HFFc6 (cell line): ENCODE data around the gene DDX60. TPM values are rescaled to one million over a fixed set of nuclear protein-coding genes. Genes with fewer than 3 reads are reported as not detected.

Experiments used
- DNase-seq: peaks from one replicate; pipeline ENCODE4 v3.0.0-alpha.2; 2018
- H3K27ac Mint-ChIP-seq: 2 replicates; pipeline ENCODE4 v1.8.0; 2020; ENCODE audit warnings: mild to moderate bottlenecking, mixed read lengths
- H3K27me3 Mint-ChIP-seq: 2 replicates; pipeline ENCODE4 v1.8.0; 2021; ENCODE audit warnings: mild to moderate bottlenecking, moderate library complexity, mixed read lengths; ENCODE audit not compliant: insufficient read depth
- H3K36me3 Mint-ChIP-seq: 2 replicates; pipeline ENCODE4 v1.8.0; 2021; ENCODE audit warnings: low read depth, mixed read lengths
- H3K4me1 Mint-ChIP-seq: 2 replicates; pipeline ENCODE4 v1.8.0; 2020; ENCODE audit warnings: low read depth, mixed read lengths
- H3K4me3 Mint-ChIP-seq: 2 replicates; pipeline ENCODE4 v1.8.0; 2020; ENCODE audit warnings: mild to moderate bottlenecking, moderate library complexity, mixed read lengths
- H3K9me3 Mint-ChIP-seq: 2 replicates; pipeline ENCODE4 v1.8.0; 2020; ENCODE audit warnings: mild to moderate bottlenecking, mixed read lengths
- CTCF ChIP-seq: fragments of 200-600 bp; sonication (generic); IDR thresholded peaks from 2 replicates; pipeline ENCODE4 v1.5.0; 2021; ENCODE audit warnings: antibody characterized with exemption, mild to moderate bottlenecking
- total RNA-seq, 6 experiments: library from RNA; stranded (reverse); fragmentation: NEBNext Ultra II Directional; extraction: Animal tissue kit (Norgen Biotek cat#: 25700); gene quantifications; 2 replicates in 1 of 6; 3 replicates in 5 of 6; pipeline ENCODE4 v1.2.3, GENCODE V29; 2021

The DDX60 gene
- total RNA-seq, 6 experiments from 2014 or later = 3.4 to 8.2 (median 5.6) TPM

GRCh38 chr4:168208957-168209614, 109.5 kb downstream of the DDX60 start:
- TF ChIP-seq CTCF = no peak
- Mint-ChIP-seq H3K4me1 (peaks cover 38% of the 10 kb centered on the region), H3K27ac (no peak overlapping the region), H3K36me3 (peaks cover 31% of the 10 kb centered on the region), H3K4me3 (no peak overlapping the region), H3K9me3 (peaks cover 18% of the 10 kb centered on the region), H3K27me3 (no peaks in the 10 kb centered on the region; the same call in none of the 2 replicates)
- DNase-seq = no peak

GRCh38 chr4:168203233-168203911, 115.2 kb downstream of the DDX60 start:
- DNase-seq = no peak
- no peaks in the 10 kb centered on the region; the same call in 1 of the 2 replicates for H3K27me3 Mint-ChIP-seq
- no peak for TF ChIP-seq CTCF
- H3K36me3 Mint-ChIP-seq = peaks cover 29% of the 10 kb centered on the region
- no peak overlapping the region for H3K27ac Mint-ChIP-seq
- H3K9me3 Mint-ChIP-seq = peaks cover 29% of the 10 kb centered on the region
- H3K4me3 Mint-ChIP-seq = no peak overlapping the region
- peaks cover 9% of the 10 kb centered on the region for H3K4me1 Mint-ChIP-seq

GRCh38 chr4:168200685-168201084, 117.9 kb downstream of the DDX60 start:
- peak; percentile 17 for DNase-seq
- Mint-ChIP-seq H3K36me3 (peaks cover 29% of the 10 kb centered on the region), H3K4me1 (peaks cover 21% of the 10 kb centered on the region), H3K27me3 (no peaks in the 10 kb centered on the region; the same call in 1 of the 2 replicates), H3K9me3 (peaks cover 29% of the 10 kb centered on the region), H3K27ac (no peak overlapping the region), H3K4me3 (no peak overlapping the region)
- no peak for TF ChIP-seq CTCF

GRCh38 chr4:168199260-168199957, 119.1 kb downstream of the DDX60 start:
- Mint-ChIP-seq H3K36me3 (peaks cover 21% of the 10 kb centered on the region), H3K4me3 (no peak overlapping the region), H3K27ac (no peak overlapping the region), H3K4me1 (peaks cover 21% of the 10 kb centered on the region), H3K27me3 (no peaks in the 10 kb centered on the region; the same call in 1 of the 2 replicates), H3K9me3 (peaks cover 24% of the 10 kb centered on the region)
- DNase-seq = no peak
- TF ChIP-seq CTCF = no peak

GRCh38 chr4:168197926-168198325, 120.6 kb downstream of the DDX60 start:
- Mint-ChIP-seq H3K27me3 (no peaks in the 10 kb centered on the region; the same call in 1 of the 2 replicates), H3K27ac (no peak overlapping the region), H3K4me3 (no peak overlapping the region), H3K9me3 (peaks cover 11% of the 10 kb centered on the region), H3K4me1 (peaks cover 21% of the 10 kb centered on the region), H3K36me3 (peaks cover 12% of the 10 kb centered on the region)
- DNase-seq = no peak
- no peak for TF ChIP-seq CTCF
